Activated CD8-positive, alpha-beta T cell treated with anti-CD3 and anti-CD28 coated beads for 36 hours (primary cell): ENCODE data around the gene NPAT. TPM values are rescaled to one million over a fixed set of nuclear protein-coding genes. Genes with fewer than 3 reads are reported as not detected.
A peak's percentile ranks its signal among the peaks of the same experiment; 100 is the strongest.

Experiments used
- ATAC-seq: fragments of 200-7000 bp; cut with Tn5 transposase; one replicate; pipeline ENCODE4 v1.10.0; 2021; ENCODE audit warnings: mild to moderate bottlenecking, moderate library complexity
- CTCF ChIA-PET: fragments of 350-600 bp; sonication (Branson Sonifier 250); formaldehyde crosslinking; loops from one replicate; lab custom pipeline; 2021; ENCODE audit warnings: antibody characterized with exemption; lab: Charles Lee
- POLR2A ChIA-PET: fragments of 350-600 bp; sonication (Branson Sonifier 250); formaldehyde crosslinking; loops from one replicate; lab custom pipeline; 2021; ENCODE audit warnings: antibody characterized with exemption; lab: Charles Lee
- DNase-seq: peaks from one replicate; pipeline ENCODE4 v3.0.0-alpha.2; 2020
- H3K27ac Mint-ChIP-seq: one replicate; pipeline ENCODE4 v1.8.0; 2021; ENCODE audit warnings: mild to moderate bottlenecking, mixed read lengths
- H3K27me3 Mint-ChIP-seq: one replicate; pipeline ENCODE4 v1.8.0; 2021; ENCODE audit warnings: mixed read lengths
- H3K36me3 Mint-ChIP-seq: one replicate; pipeline ENCODE4 v1.8.0; 2021; ENCODE audit warnings: low read depth, mixed read lengths
- H3K4me1 Mint-ChIP-seq: one replicate; pipeline ENCODE4 v1.8.0; 2021; ENCODE audit warnings: low read depth, mixed read lengths
- H3K4me3 Mint-ChIP-seq: one replicate; pipeline ENCODE4 v1.8.0; 2021; ENCODE audit warnings: mild to moderate bottlenecking, moderate library complexity, mixed read lengths
- H3K9me3 Mint-ChIP-seq: one replicate; pipeline ENCODE4 v1.8.0; 2021; ENCODE audit warnings: mixed read lengths
- intact Hi-C: fragments of 100-400 bp; cut with micrococcal nuclease; formaldehyde crosslinking; loops from one replicate; pipeline ENCODE4 v1.10.0; 2022
- total RNA-seq, 2 experiments: library from RNA; stranded (reverse); gene quantifications; one replicate each; pipeline ENCODE4 v1.2.3, GENCODE V29; 2021
- TF ChIP-seq, protein P1 (sequence below): fragments of 200-600 bp; IDR thresholded peaks from one replicate; pipeline ENCODE4 v1.8.0; 2022; ENCODE audit warnings: antibody characterized with exemption, mild to moderate bottlenecking

The NPAT gene
- total RNA-seq, 2 experiments from 2014 or later, result 32.1 to 37.1 TPM

DNA sequence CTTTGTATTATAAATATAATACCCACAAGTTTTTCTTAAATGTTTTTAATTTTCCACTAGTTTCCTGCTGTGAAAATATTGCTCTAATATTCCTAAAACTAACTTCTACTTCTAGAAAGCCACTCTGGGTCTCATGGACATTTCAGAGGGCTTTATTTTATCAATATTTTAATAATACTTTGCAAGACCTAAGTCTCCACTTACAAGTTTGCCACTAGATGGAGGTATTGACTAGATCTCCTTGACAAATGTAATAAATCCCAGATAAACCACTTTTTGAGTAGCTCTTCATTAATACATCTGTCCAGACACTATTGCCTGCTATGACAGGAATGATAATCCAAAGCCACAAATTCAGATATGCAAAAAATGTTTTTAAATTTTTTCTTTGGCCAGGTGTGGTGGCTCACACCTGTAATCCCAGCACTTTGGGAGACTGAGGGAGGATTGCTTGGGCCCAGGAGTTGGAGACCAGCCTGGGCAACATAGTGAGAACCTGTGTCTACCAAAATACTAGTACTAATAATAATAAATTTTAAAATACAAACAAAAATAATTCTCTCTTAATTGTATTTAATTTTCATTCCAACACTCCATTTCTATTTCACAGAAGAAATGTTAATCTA lies 104.6 kb downstream of the NPAT start:
- ATAC-seq (no peak), DNase-seq (no peak)
- Mint-ChIP-seq H3K4me1 (peaks cover 16% of the 10 kb centered on the region), H3K27me3 (no peaks in the 10 kb centered on the region), H3K36me3 (peaks cover 5% of the 10 kb centered on the region), H3K4me3 (no peak overlapping the region), H3K9me3 (no peaks in the 10 kb centered on the region), H3K27ac (no peak overlapping the region)
- ChIA-PET CTCF (interaction anchor here (0.6 to 3.2 kb wide), 17 partner anchors 9 to 543 kb away, joined by 3 to 22 read pairs (median 4); partner anchors contain the start of gene CUL5), POLR2A (interaction anchor here (0.6 to 1.2 kb wide), 3 partner anchors 106 to 668 kb away, joined by 3 to 4 read pairs (median 3); partner anchors contain the start of gene CUL5)
- TF ChIP-seq, protein P1, sequence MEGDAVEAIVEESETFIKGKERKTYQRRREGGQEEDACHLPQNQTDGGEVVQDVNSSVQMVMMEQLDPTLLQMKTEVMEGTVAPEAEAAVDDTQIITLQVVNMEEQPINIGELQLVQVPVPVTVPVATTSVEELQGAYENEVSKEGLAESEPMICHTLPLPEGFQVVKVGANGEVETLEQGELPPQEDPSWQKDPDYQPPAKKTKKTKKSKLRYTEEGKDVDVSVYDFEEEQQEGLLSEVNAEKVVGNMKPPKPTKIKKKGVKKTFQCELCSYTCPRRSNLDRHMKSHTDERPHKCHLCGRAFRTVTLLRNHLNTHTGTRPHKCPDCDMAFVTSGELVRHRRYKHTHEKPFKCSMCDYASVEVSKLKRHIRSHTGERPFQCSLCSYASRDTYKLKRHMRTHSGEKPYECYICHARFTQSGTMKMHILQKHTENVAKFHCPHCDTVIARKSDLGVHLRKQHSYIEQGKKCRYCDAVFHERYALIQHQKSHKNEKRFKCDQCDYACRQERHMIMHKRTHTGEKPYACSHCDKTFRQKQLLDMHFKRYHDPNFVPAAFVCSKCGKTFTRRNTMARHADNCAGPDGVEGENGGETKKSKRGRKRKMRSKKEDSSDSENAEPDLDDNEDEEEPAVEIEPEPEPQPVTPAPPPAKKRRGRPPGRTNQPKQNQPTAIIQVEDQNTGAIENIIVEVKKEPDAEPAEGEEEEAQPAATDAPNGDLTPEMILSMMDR, result peak; percentile 62
- intact Hi-C loops, result loop anchor here (5.0 kb wide), 1 partner anchor 529 kb away; no protein-coding TSS in a partner anchor

DNA sequence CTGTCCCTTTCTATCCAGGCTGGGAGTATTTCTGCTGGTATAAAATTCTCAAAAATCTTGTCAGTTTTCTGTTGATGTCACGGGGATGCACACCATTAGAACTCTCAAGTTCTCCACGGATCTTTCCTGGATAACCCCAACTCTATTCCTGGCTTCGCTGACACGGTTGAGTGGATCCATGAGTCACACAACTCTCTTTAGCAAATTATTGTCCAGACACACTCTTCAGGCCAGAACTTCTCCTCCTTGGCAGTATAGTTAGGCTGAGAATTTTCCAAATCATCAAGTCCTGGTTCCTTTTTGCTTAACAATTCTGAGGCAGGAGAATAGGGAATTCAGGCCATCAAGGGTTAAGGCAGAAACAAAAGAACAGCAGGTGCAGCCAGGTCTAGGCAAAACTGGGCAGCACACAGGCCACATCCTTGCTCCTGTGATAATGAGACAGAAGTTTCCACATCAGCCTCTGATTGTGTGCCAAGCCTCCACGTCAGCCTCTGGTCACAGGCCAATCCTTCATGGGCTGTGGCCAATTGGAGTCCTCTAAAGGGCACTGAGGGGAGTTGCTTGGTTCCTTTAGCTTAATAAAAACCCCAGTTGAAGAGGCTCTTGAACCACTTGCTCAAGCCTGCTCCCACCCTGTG lies 106.8 kb downstream of the NPAT start:
- no peak overlapping the region for H3K4me3 Mint-ChIP-seq
- DNase-seq (no peak), ATAC-seq (no peak)
- intact Hi-C loops, result loop anchor here (5.0 kb wide), 1 partner anchor 532 kb away; no protein-coding TSS in a partner anchor
- H3K4me1 Mint-ChIP-seq, result peaks cover 5% of the 10 kb centered on the region
- ChIA-PET CTCF (no interaction called here), POLR2A (interaction anchor here (0.8 kb wide), 1 partner anchor 547 kb away, joined by 3 read pairs; no protein-coding TSS in a partner anchor)
- no peaks in the 10 kb centered on the region for H3K9me3 Mint-ChIP-seq
- H3K27ac Mint-ChIP-seq, result no peak overlapping the region
- H3K27me3 Mint-ChIP-seq, result no peaks in the 10 kb centered on the region
- H3K36me3 Mint-ChIP-seq, result no peaks in the 10 kb centered on the region
- TF ChIP-seq, protein P1, result no peak

DNA sequence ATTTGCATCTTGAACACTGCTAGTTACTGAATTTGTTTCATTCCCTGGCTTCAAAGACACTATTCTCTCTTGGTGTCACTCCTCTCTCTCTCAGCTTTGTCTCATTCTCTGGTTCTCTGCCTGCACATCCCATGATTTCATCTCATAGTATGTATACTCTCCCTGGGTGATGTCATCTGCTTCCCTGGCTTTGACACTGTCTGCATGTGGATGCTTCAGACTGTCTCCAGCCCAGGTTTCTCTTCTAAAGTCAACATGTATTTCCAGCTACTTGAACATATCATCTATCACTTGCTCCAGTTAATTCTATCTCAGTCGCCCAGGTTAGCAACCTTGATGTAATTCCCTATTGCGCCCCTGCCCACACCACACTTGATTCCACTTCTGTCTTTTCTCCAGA lies 110.4 kb downstream of the NPAT start:
- H3K27ac Mint-ChIP-seq, result no peak overlapping the region
- TF ChIP-seq, protein P1, result no peak
- ChIA-PET POLR2A (interaction anchor here (0.6 to 0.7 kb wide), 2 partner anchors 18 to 22 kb away, joined by 3 read pairs; no protein-coding TSS in a partner anchor), CTCF (interaction anchor here (1.2 to 1.5 kb wide), 2 partner anchors 19 to 537 kb away, joined by 3 to 6 read pairs; no protein-coding TSS in a partner anchor)
- no peak for ATAC-seq
- H3K4me1 Mint-ChIP-seq, result no peaks in the 10 kb centered on the region
- no peaks in the 10 kb centered on the region for H3K36me3 Mint-ChIP-seq
- H3K9me3 Mint-ChIP-seq, result no peaks in the 10 kb centered on the region
- no peak overlapping the region for H3K4me3 Mint-ChIP-seq
- no peak for DNase-seq
- no peaks in the 10 kb centered on the region for H3K27me3 Mint-ChIP-seq
- intact Hi-C loops, result no loop called here

DNA sequence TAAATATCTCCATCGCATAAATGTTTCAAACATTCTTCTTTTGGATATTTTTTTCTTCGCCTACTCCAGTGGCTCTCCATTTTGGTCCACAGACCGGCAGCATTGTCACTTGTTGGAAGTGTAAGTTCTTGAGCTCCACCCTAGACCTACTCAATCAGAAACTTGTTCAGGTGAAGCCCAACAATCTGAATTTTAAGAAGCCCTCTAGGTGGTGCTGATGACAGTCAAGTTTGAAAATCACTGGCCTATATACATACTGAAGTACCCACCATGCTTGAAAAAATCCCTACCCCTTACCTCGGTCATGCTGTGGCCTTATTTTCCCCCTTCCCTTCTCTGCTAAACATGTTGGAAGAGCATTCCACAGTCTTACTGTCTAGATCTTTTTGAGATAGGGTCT lies 111.3 kb downstream of the NPAT start:
- Mint-ChIP-seq H3K36me3 (peaks cover under 1% of the 10 kb centered on the region), H3K27ac (peak overlapping the region; percentile 5), H3K27me3 (no peaks in the 10 kb centered on the region), H3K4me3 (no peak overlapping the region), H3K9me3 (no peaks in the 10 kb centered on the region), H3K4me1 (no peaks in the 10 kb centered on the region)
- ATAC-seq (no peak), DNase-seq (no peak)
- intact Hi-C loops, result no loop called here
- ChIA-PET CTCF (interaction anchor here (1.0 kb wide), 1 partner anchor 535 kb away, joined by 3 read pairs; no protein-coding TSS in a partner anchor), POLR2A (interaction anchor here (0.9 kb wide), 1 partner anchor 517 kb away, joined by 3 read pairs; no protein-coding TSS in a partner anchor)
- TF ChIP-seq, protein P1, result no peak

Other genes with a start within 250 kb of the NPAT start
- gene CUL5, start 213.7 kb downstream of the NPAT start, total RNA-seq, result 10 to 100 TPM; 32.2 to 34.6 TPM
- gene ACAT1, start 101.1 kb downstream of the NPAT start, total RNA-seq, result 10 to 100 TPM; 78.0 to 81.0 TPM
- 10 to 100 TPM; 75.8 to 77.5 TPM for gene ATM, start 429 bp upstream of the NPAT start, total RNA-seq
- 1 to 10 TPM; 1.1 to 2.3 TPM for gene C11orf65, start 244.9 kb upstream of the NPAT start, total RNA-seq